HepG2 (cell line): ENCODE measurements around the gene MVK. TPM values are rescaled to one million over a fixed set of nuclear protein-coding genes. Genes with fewer than 3 reads are reported as not detected.

Experiments
- ATAC-seq: fragments of 200-7000 bp; cut with Tn5 transposase; 3 replicates; pipeline ENCODE4 v1.9.1; 2020; ENCODE audit warnings: mild to moderate bottlenecking, moderate library complexity
- BruUV-seq: library from RNA; stranded (reverse); fragments of 400-500 nt; replicated peaks from 2 replicates; lab custom pipeline; 2021; lab: Mats Ljungman, UMichigan
- CTCF ChIA-PET: fragments of 300-600 bp; formaldehyde crosslinking; extraction: SDS; loops from one replicate; lab custom pipeline; 2021; ENCODE audit warnings: low total read pairs, inconsistent platforms, low intra/inter-chr PET ratio; lab: Yijun Ruan, JAX
- POLR2A ChIA-PET: fragments of 350-600 bp; sonication (Branson Sonifier 250); formaldehyde crosslinking; loops from one replicate; lab custom pipeline; 2020; ENCODE audit warnings: antibody characterized with exemption, inconsistent platforms; lab: Yijun Ruan, JAX
- DNase-seq: peaks from one replicate; pipeline ENCODE4 v3.0.0-alpha.2; 2015; ENCODE audit warnings: low spot score
- FAIRE-seq: peaks from 3 replicates; lab custom pipeline; 2011; peaks lifted over from hg19 to GRCh38; lab: Jason Lieb, UNC
- H2AFZ ChIP-seq: one replicate; pipeline ENCODE4 v1.6.1; 2011; ENCODE audit warnings: low read length, inconsistent platforms
- H3K27ac ChIP-seq: fragments of 300-600 bp; 3 replicates; pipeline ENCODE4 v1.8.0; 2011; ENCODE audit warnings: mixed run types, mild to moderate bottlenecking, mixed read lengths, low read length, inconsistent platforms; ENCODE audit not compliant: insufficient read depth; ENCODE audit errors: extremely low read length
- H3K27me3 ChIP-seq, 2 experiments: fragments of 200-600 bp in 1 of 2; 2 replicates in 1 of 2; 3 replicates in 1 of 2; pipeline versions ENCODE4 v1.6.0 to v1.8.0; 2011; ENCODE audit warnings: low read length in 2 of 2, mild to moderate bottlenecking in 2 of 2, moderate library complexity in 2 of 2, inconsistent platforms in 1 of 2; ENCODE audit not compliant: insufficient read depth in 2 of 2, control insufficient read depth in 1 of 2
- H3K36me3 ChIP-seq, 2 experiments: fragments of 200-600 bp in 1 of 2; replicated peaks in 1 of 2; 2 replicates in 1 of 2; 3 replicates in 1 of 2; pipeline versions ENCODE4 v1.5.1 to v1.8.0; 2011; ENCODE audit warnings: low read length in 2 of 2, inconsistent platforms in 1 of 2; ENCODE audit not compliant: insufficient read depth in 2 of 2, control insufficient read depth in 1 of 2
- H3K4me1 ChIP-seq: 2 replicates; pipeline ENCODE4 v1.5.1; 2012; ENCODE audit warnings: low read length, inconsistent platforms; ENCODE audit not compliant: insufficient read depth
- H3K4me2 ChIP-seq: 2 replicates; pipeline ENCODE4 v1.6.0; 2011; ENCODE audit warnings: low read depth, low read length, inconsistent platforms
- H3K4me3 ChIP-seq, 3 experiments: fragments of 200-600 bp in 1 of 3; sonication (generic), shearing (Covaris generic) in 1 of 3; replicated peaks in 1 of 3; 2 replicates each; pipeline ENCODE4 v1.5.1; 2011 to 2016; ENCODE audit warnings: low read length in 3 of 3, inconsistent platforms in 2 of 3, low read depth in 2 of 3, mild to moderate bottlenecking in 2 of 3, control low read depth in 1 of 3, mixed read lengths in 1 of 3; ENCODE audit not compliant: insufficient read depth in 1 of 3
- H3K79me2 ChIP-seq: one replicate; pipeline ENCODE4 v1.6.1; 2011; ENCODE audit warnings: low read length, inconsistent platforms; ENCODE audit not compliant: insufficient read depth
- H3K9ac ChIP-seq: 2 replicates; pipeline ENCODE4 v1.6.0; 2011; ENCODE audit warnings: mild to moderate bottlenecking, low read depth, low read length, inconsistent platforms; ENCODE audit not compliant: insufficient read depth
- H3K9me3 ChIP-seq: 2 replicates; pipeline ENCODE4 v1.5.1; 2012; ENCODE audit warnings: mild to moderate bottlenecking, low read length
- H4K20me1 ChIP-seq: 2 replicates; pipeline ENCODE4 v1.6.0; 2011; ENCODE audit warnings: inconsistent platforms, mild to moderate bottlenecking, low read length, moderate library complexity; ENCODE audit not compliant: insufficient read depth
- AGO1 ChIP-seq: fragments of 200-400 bp; formaldehyde crosslinking; IDR thresholded peaks from 2 replicates; pipeline ENCODE4 v1.6.1; 2017; ENCODE audit warnings: mild to moderate bottlenecking, low read depth, low read length, moderate library complexity; ENCODE audit not compliant: poor library complexity, severe bottlenecking
- MYC ChIP-seq: sonication (generic); formaldehyde crosslinking; IDR thresholded peaks from 2 replicates; pipeline ENCODE4 v1.9.0; 2021; ENCODE audit warnings: missing genetic modification reagents, borderline replicate concordance
- STAG1 ChIP-seq: sonication (generic); formaldehyde crosslinking; IDR thresholded peaks from 2 replicates; pipeline ENCODE4 v1.4.0; 2020; ENCODE audit warnings: missing genetic modification reagents
- ZNF883 ChIP-seq: sonication (generic); formaldehyde crosslinking; IDR thresholded peaks from 2 replicates; pipeline ENCODE4 v1.5.1; 2020; ENCODE audit warnings: mild to moderate bottlenecking, missing genetic modification reagents; ENCODE audit errors: not compliant biosample characterization
- WGBS: methylation state at CpG from one replicate; pipeline ENCODE4 v1.1.6; 2017; ENCODE audit warnings: low lambda C conversion rate; 5-methylcytosine and 5-hydroxymethylcytosine counted together
- in situ Hi-C: cut with HindIII; loops from 2 replicates; pipeline ENCODE4 v1.10.0; 2017; ENCODE audit warnings: low pct_unique_long_range_greater_than_20kb; ENCODE audit not compliant: extremely low pct_ligation_motif_present
- intact Hi-C: fragments of 100-400 bp; cut with micrococcal nuclease; formaldehyde crosslinking; loops from one replicate; pipeline ENCODE4 v1.10.0; 2022; ENCODE audit not compliant: unreplicated experiment
- polyA plus RNA-seq, 8 experiments: library from polyadenylated mRNA; depleted of rRNA in 3 of 8; stranded (reverse) in 7 of 8; unstranded in 1 of 8; fragments of >200 nt; fragmentation: Illumina TruSeq in 4 of 8; extraction: Trizol in 4 of 8; gene quantifications; 2 replicates each; pipeline versions ENCODE4 v1.2.1 to v1.2.3, GENCODE V29; 2011 to 2016; ENCODE audit warnings: low read depth in 4 of 8, missing spikeins in 1 of 8, mixed read lengths in 1 of 8; ENCODE audit not compliant: insufficient read depth in 1 of 8
- total RNA-seq, 5 experiments: library from RNA; depleted of rRNA; stranded (reverse); fragments of >200 nt; fragmentation: Illumina TruSeq; extraction: Trizol; gene quantifications; 2 replicates each; pipeline ENCODE4 v1.2.3, GENCODE V29; 2016; ENCODE audit warnings: low read depth in 1 of 5
- TF ChIP-seq, protein P1 (sequence below): sonication (generic); formaldehyde crosslinking; IDR thresholded peaks from 2 replicates; pipeline ENCODE4 v1.4.0; 2020; ENCODE audit warnings: missing genetic modification reagents

The MVK gene
- total and polyA plus RNA-seq, 2 of the 13 experiments (the other 11 are each of a cell fraction or from before 2014, with no cell fraction given), result 11.6 to 66.9 TPM

DNA sequence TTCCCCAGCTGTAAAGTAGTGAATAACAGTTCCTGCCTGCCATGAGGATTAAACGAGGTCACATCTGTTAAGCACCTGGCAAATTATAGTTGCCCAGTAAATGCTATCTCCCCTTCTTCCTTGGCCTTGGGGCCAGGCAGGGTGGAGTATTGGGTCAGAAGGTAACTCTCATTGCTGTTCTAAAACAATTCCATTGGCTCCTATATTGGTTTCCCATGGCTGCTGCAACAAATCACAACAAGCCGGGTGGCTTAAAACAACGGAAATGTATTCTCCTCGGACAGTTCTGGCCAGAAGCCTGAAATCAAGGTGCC is 32.2 kb upstream of the MVK start:
- in situ Hi-C loops (no loop called here), intact Hi-C loops (no loop called here)
- POLR2A ChIA-PET, result interaction anchor here (0.9 to 1.4 kb wide), 2 partner anchors 19 to 232 kb away, joined by 3 to 4 read pairs; no protein-coding TSS in a partner anchor
- TF ChIP-seq AGO1, result no peak
- TF ChIP-seq STAG1 (CRISPR knock-in tag), result 0 out of 2 replicates have a peak, but pooled peaks have one; percentile 14
- TF ChIP-seq MYC, result no peak
- no TSS peak for BruUV-seq
- H3K9ac ChIP-seq, result no peak overlapping the region
- whole genome bisulfite sequencing, result 33% methylated on average over 4 of the region's 4 CpGs
- FAIRE-seq (no peak), ATAC-seq (no peak), DNase-seq (no peak)
- no peaks in the 10 kb centered on the region for H3K79me2 ChIP-seq
- CTCF ChIA-PET, result no interaction called here
- H3K4me1 ChIP-seq, result peaks cover 42% of the 10 kb centered on the region
- no peak overlapping the region for H3K4me3 ChIP-seq
- no peak overlapping the region for H3K4me2 ChIP-seq
- H3K9me3 ChIP-seq, result no peaks in the 10 kb centered on the region
- no peaks in the 10 kb centered on the region for H3K36me3 ChIP-seq
- H4K20me1 ChIP-seq, result no peaks in the 10 kb centered on the region
- H3K27me3 ChIP-seq, result peaks cover 5% of the 10 kb centered on the region in 2 experiments; a peak in 3 of 5 replicates
- H2AFZ ChIP-seq, result no peak overlapping the region
- no peak overlapping the region for H3K27ac ChIP-seq

DNA sequence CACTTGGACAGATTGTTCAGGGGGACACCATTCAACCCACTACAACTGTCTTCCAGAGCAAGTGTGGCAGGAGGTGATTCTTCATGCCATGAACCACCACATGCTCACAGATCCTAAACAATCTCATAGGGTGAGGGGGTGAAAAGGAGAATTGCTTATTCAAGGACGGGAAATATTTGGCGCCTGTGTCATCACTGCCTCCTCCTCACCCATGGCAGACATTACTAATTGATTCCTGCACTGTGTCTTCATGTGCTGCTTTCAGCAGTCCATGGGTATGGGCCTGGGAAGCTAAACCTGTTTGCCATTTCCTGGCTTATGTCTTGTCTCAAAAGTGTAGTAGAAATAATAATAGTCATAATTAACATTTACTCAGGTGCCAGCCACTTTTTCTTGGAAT is 31.6 kb upstream of the MVK start:
- POLR2A ChIA-PET, result no interaction called here
- no peak overlapping the region for H3K4me3 ChIP-seq
- H3K27me3 ChIP-seq, result peaks cover 5 to 10% of the 10 kb centered on the region in 2 experiments; a peak in 3 of 5 replicates
- ATAC-seq (no peak), DNase-seq (no peak), FAIRE-seq (no peak)
- no peaks in the 10 kb centered on the region for H3K9me3 ChIP-seq
- in situ Hi-C loops (no loop called here), intact Hi-C loops (no loop called here)
- no peaks in the 10 kb centered on the region for H3K36me3 ChIP-seq
- H3K27ac ChIP-seq, result no peak overlapping the region
- H2AFZ ChIP-seq, result no peak overlapping the region
- H3K4me1 ChIP-seq, result peaks cover 43% of the 10 kb centered on the region
- no peak overlapping the region for H3K9ac ChIP-seq
- H3K79me2 ChIP-seq, result no peaks in the 10 kb centered on the region
- H4K20me1 ChIP-seq, result no peaks in the 10 kb centered on the region
- no TSS peak for BruUV-seq
- CTCF ChIA-PET, result no interaction called here
- no peak for TF ChIP-seq ZNF883
- TF ChIP-seq, protein P1, sequence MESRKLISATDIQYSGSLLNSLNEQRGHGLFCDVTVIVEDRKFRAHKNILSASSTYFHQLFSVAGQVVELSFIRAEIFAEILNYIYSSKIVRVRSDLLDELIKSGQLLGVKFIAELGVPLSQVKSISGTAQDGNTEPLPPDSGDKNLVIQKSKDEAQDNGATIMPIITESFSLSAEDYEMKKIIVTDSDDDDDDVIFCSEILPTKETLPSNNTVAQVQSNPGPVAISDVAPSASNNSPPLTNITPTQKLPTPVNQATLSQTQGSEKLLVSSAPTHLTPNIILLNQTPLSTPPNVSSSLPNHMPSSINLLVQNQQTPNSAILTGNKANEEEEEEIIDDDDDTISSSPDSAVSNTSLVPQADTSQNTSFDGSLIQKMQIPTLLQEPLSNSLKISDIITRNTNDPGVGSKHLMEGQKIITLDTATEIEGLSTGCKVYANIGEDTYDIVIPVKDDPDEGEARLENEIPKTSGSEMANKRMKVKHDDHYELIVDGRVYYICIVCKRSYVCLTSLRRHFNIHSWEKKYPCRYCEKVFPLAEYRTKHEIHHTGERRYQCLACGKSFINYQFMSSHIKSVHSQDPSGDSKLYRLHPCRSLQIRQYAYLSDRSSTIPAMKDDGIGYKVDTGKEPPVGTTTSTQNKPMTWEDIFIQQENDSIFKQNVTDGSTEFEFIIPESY (CRISPR knock-in tag), result 0 out of 2 replicates have a peak, but pooled peaks have one; percentile 9
- no peak overlapping the region for H3K4me2 ChIP-seq
- WGBS, result 58% methylated on average over 2 of the region's 2 CpGs
